Liver (tissue), 9 donors: Measurements from ENCODE around the gene TUBA3C. TPM values are rescaled to one million over a fixed set of nuclear protein-coding genes. Genes with fewer than 3 reads are reported as not detected.

Experiments
- DNase-seq: peaks from one replicate; pipeline ENCODE4 v3.0.0-alpha.2; 2017; ENCODE audit warnings: low spot score
- H3K27ac ChIP-seq, 2 donors: one replicate each; pipeline ENCODE4 v1.7.0; 2013; ENCODE audit warnings: inconsistent platforms in 2 of 2, low read length in 2 of 2, control low read depth in 1 of 2, low read depth in 1 of 2, mild to moderate bottlenecking in 1 of 2
- H3K27me3 ChIP-seq, 4 donors: one replicate each; pipeline versions ENCODE4 v1.6.1 to v1.7.0; 2013; ENCODE audit warnings: low read length in 3 of 4, inconsistent platforms in 1 of 4, mild to moderate bottlenecking in 1 of 4, moderate library complexity in 1 of 4; ENCODE audit not compliant: control insufficient read depth in 4 of 4, insufficient read depth in 4 of 4
- H3K36me3 ChIP-seq, 4 donors: one replicate each; pipeline versions ENCODE4 v1.6.1 to v1.7.0; 2013; ENCODE audit warnings: low read length in 3 of 4, mild to moderate bottlenecking in 3 of 4, low read depth in 1 of 4, moderate library complexity in 1 of 4; ENCODE audit not compliant: control insufficient read depth in 4 of 4, insufficient read depth in 3 of 4
- H3K4me1 ChIP-seq, 4 donors: one replicate each; pipeline versions ENCODE4 v1.6.1 to v1.7.0; 2013; ENCODE audit warnings: low read length in 3 of 4, mild to moderate bottlenecking in 3 of 4, moderate library complexity in 1 of 4; ENCODE audit not compliant: control insufficient read depth in 4 of 4, insufficient read depth in 4 of 4
- H3K4me3 ChIP-seq, 3 donors: one replicate each; pipeline versions ENCODE4 v1.6.1 to v1.7.0; 2013; ENCODE audit warnings: low read length in 3 of 3, control low read depth in 1 of 3, low read depth in 1 of 3, mild to moderate bottlenecking in 1 of 3
- H3K9ac ChIP-seq, 2 donors: one replicate each; pipeline ENCODE4 v1.7.0; 2013; ENCODE audit warnings: low read length in 2 of 2, mild to moderate bottlenecking in 2 of 2, moderate library complexity in 2 of 2, control low read depth in 1 of 2, low read depth in 1 of 2
- H3K9me3 ChIP-seq, 4 donors: one replicate each; pipeline versions ENCODE4 v1.6.1 to v1.7.0; 2013; ENCODE audit warnings: low read length in 3 of 4; ENCODE audit not compliant: control insufficient read depth in 4 of 4
- CTCF ChIP-seq: fragments of 150-350 bp; IDR thresholded peaks from 2 replicates; pipeline ENCODE4 v1.5.1; 2017; ENCODE audit warnings: improper control_type of control experiment, low read depth, low read length; ENCODE audit not compliant: missing input control
- GABPA ChIP-seq, 2 donors: IDR thresholded peaks in 1 of 2; conservative IDR thresholded peaks in 1 of 2; 2 replicates each; pipeline ENCODE4 v1.6.1; 2016; ENCODE audit warnings: antibody characterized with exemption in 2 of 2, mild to moderate bottlenecking in 1 of 2, moderate library complexity in 1 of 2
- HNF4A ChIP-seq, 2 donors: conservative IDR thresholded peaks; 2 replicates each; pipeline ENCODE4 v1.6.1; 2016; ENCODE audit warnings: antibody characterized with exemption in 2 of 2, mild to moderate bottlenecking in 2 of 2
- HNF4G ChIP-seq: IDR thresholded peaks from 2 replicates; pipeline ENCODE4 v1.6.1; 2016; ENCODE audit warnings: antibody characterized with exemption
- JUND ChIP-seq, 2 donors: IDR thresholded peaks; 2 replicates each; pipeline ENCODE4 v1.6.1; 2016; ENCODE audit warnings: antibody characterized with exemption in 2 of 2
- MAX ChIP-seq: IDR thresholded peaks from 2 replicates; pipeline ENCODE4 v1.6.1; 2016; ENCODE audit warnings: antibody characterized with exemption
- NR2F2 ChIP-seq: IDR thresholded peaks from 2 replicates; pipeline ENCODE4 v1.6.1; 2016; ENCODE audit warnings: antibody characterized with exemption
- REST ChIP-seq: IDR thresholded peaks from 2 replicates; pipeline ENCODE4 v1.6.1; 2016; ENCODE audit warnings: antibody characterized with exemption, mild to moderate bottlenecking
- SP1 ChIP-seq: IDR thresholded peaks from 2 replicates; pipeline ENCODE4 v1.6.1; 2018; ENCODE audit warnings: antibody characterized with exemption, mild to moderate bottlenecking
- TAF1 ChIP-seq: conservative IDR thresholded peaks from 2 replicates; pipeline ENCODE4 v1.6.1; 2016; ENCODE audit warnings: antibody characterized with exemption, mild to moderate bottlenecking
- YY1 ChIP-seq: IDR thresholded peaks from 2 replicates; pipeline ENCODE4 v1.6.1; 2016; ENCODE audit warnings: antibody characterized with exemption, mild to moderate bottlenecking
- ZBTB33 ChIP-seq: IDR thresholded peaks from 2 replicates; pipeline ENCODE4 v1.6.1; 2016; ENCODE audit warnings: antibody characterized with exemption
- WGBS: extraction: QIAGEN DNeasy Blood & Tissue Kit; methylation state at CpG from one replicate; pipeline ENCODE4 v1.1.7; 2013; 5-methylcytosine and 5-hydroxymethylcytosine counted together
- polyA plus RNA-seq, 2 donors: library from polyadenylated mRNA; stranded (reverse) in 1 of 2; unstranded in 1 of 2; fragments of 200-250 nt in 1 of 2; fragments of >200 nt in 1 of 2; fragmentation: Nextera tagmentation in 1 of 2; extraction: Ambion mirVana in 1 of 2; gene quantifications; one replicate each; pipeline versions ENCODE4 v1.2.1 to v1.2.3, GENCODE V29; 2013 to 2015
- total RNA-seq, 2 donors: library from RNA; depleted of rRNA; stranded (reverse); fragments of >200 nt; gene quantifications; one replicate each; pipeline ENCODE4 v1.2.3, GENCODE V29; 2014
- donor health status: healthy.
- donor health status: healthy.
- donor health status: healthy.
- donor health status: healthy.
- donor health status: healthy.

Gene TUBA3C
- total and polyA plus RNA-seq, 4 donors = not detected

GRCh38 chr13:19171563-19171962 is 10.1 kb downstream of the TUBA3C start:
- Histone ChIP-seq H3K27me3 (no peaks in the 10 kb centered on the region), H3K9me3 (no peaks in the 10 kb centered on the region), H3K4me3 (no peak overlapping the region), H3K36me3 (no peaks in the 10 kb centered on the region), H3K27ac (no peak overlapping the region), H3K9ac (no peak overlapping the region), H3K4me1 (no peaks in the 10 kb centered on the region)
- TF ChIP-seq HNF4G (no peak), JUND (IDR thresholded peaks at IDR 0.05) (no peak), YY1 (no peak), REST (no peak), SP1 (no peak), TAF1 (no peak), MAX (no peak), CTCF (no peak)
- 81% methylated on average over 7 of the region's 7 CpGs for WGBS
- DNase-seq = no peak

GRCh38 chr13:19169991-19170390 is 11.6 kb downstream of the TUBA3C start:
- Histone ChIP-seq H3K9ac (no peak overlapping the region), H3K27ac (no peak overlapping the region), H3K36me3 (no peaks in the 10 kb centered on the region), H3K4me1 (no peaks in the 10 kb centered on the region), H3K4me3 (no peak overlapping the region), H3K27me3 (no peaks in the 10 kb centered on the region), H3K9me3 (no peaks in the 10 kb centered on the region)
- TF ChIP-seq HNF4A (conservative IDR thresholded peaks at IDR 0.05) = no peak
- TF ChIP-seq ZBTB33 = no peak
- no peak for TF ChIP-seq TAF1
- no peak for TF ChIP-seq REST
- no peak for TF ChIP-seq HNF4G
- TF ChIP-seq NR2F2 = no peak
- TF ChIP-seq JUND (IDR thresholded peaks at IDR 0.05) = no peak
- TF ChIP-seq GABPA (IDR thresholded peaks at IDR 0.05 in 1 of 2, conservative IDR thresholded peaks at IDR 0.05 in 1 of 2) = no peak
- WGBS = 48% methylated on average over 4 of the region's 4 CpGs
- no peak for DNase-seq
